Measurements from ENCODE around the gene ZNF487. TPM values are rescaled to one million over a fixed set of nuclear protein-coding genes. Genes with fewer than 3 reads are reported as not detected.

Gene ZNF487
- total and polyA plus RNA-seq, 2 of the 13 experiments (the other 11 are each of a cell fraction or from before 2014, with no cell fraction given), result 7.4 to 8.8 TPM

GRCh38 chr10:43396928-43397624 lies 39.8 kb upstream of the ZNF487 start (continued):
- TF ChIP-seq FOSL1 (CRISPR knock-in tag; IDR thresholded peaks at IDR 0.05; ENCODE audit: borderline replicate concordance), result no peak
- TF ChIP-seq HNRNPH1 (optimal IDR thresholded peaks at IDR 0.05; ENCODE audit: low read depth, low read length), result no peak
- TF ChIP-seq MIER2 (CRISPR knock-in tag; IDR thresholded peaks at IDR 0.05), result peak; percentile 50; the same call in 1 of the 2 replicates
- peak; percentile 95 for TF ChIP-seq ZBTB38 (CRISPR knock-in tag; IDR thresholded peaks at IDR 0.05)
- no peak for TF ChIP-seq RARG (CRISPR knock-in tag; IDR thresholded peaks at IDR 0.05; ENCODE audit: low read depth)
- no peak for TF ChIP-seq ZSCAN22 (CRISPR knock-in tag; IDR thresholded peaks at IDR 0.05)
- TF ChIP-seq ERF (CRISPR knock-in tag; IDR thresholded peaks at IDR 0.05), result peak; percentile 97
- no peak for TF ChIP-seq ZNF484 (CRISPR knock-in tag; IDR thresholded peaks at IDR 0.05; ENCODE audit: borderline replicate concordance, low read depth)
- TF ChIP-seq ZBTB2 (CRISPR knock-in tag; IDR thresholded peaks at IDR 0.05; ENCODE audit: low read depth), result peak; percentile 97
- no peak for TF ChIP-seq EZH2 (conservative IDR thresholded peaks at IDR 0.05; ENCODE audit: low read depth, low read length)
- peak; percentile 90; the same call in 1 of the 2 replicates for TF ChIP-seq LBX2 (CRISPR knock-in tag; IDR thresholded peaks at IDR 0.05; ENCODE audit: borderline replicate concordance)
- peak; percentile 34; the same call in 1 of the 2 replicates for TF ChIP-seq MAZ (IDR thresholded peaks at IDR 0.05; ENCODE audit: borderline replicate concordance, low read depth, low read length)
- peak; percentile 95 for TF ChIP-seq MAZ (CRISPR knock-in tag; IDR thresholded peaks at IDR 0.05; ENCODE audit: low read depth)
- TF ChIP-seq SNAPC5 (CRISPR knock-in tag; IDR thresholded peaks at IDR 0.05; ENCODE audit: borderline replicate concordance), result peak; percentile 69; the same call in 1 of the 2 replicates
- 0 out of 2 replicates have a peak, but pooled peaks have one; percentile 32 for TF ChIP-seq ZNF225 (CRISPR knock-in tag; IDR thresholded peaks at IDR 0.05)
- TF ChIP-seq SP140L (CRISPR knock-in tag; IDR thresholded peaks at IDR 0.05; ENCODE audit: borderline replicate concordance), result peak; percentile 31; the same call in 1 of the 2 replicates
- peak; percentile 65 for TF ChIP-seq JUNB (CRISPR knock-in tag; IDR thresholded peaks at IDR 0.05; ENCODE audit: borderline replicate concordance)
- TF ChIP-seq NFIB (CRISPR knock-in tag; IDR thresholded peaks at IDR 0.05; ENCODE audit: borderline replicate concordance), result 0 out of 2 replicates have a peak, but pooled peaks have one; percentile 65
- TF ChIP-seq ZNF780A (CRISPR knock-in tag; IDR thresholded peaks at IDR 0.05), result no peak
- TF ChIP-seq BCL3 (CRISPR knock-in tag; IDR thresholded peaks at IDR 0.05), result peak; percentile 48
- TF ChIP-seq ZBTB49 (CRISPR knock-in tag; IDR thresholded peaks at IDR 0.05; ENCODE audit: borderline replicate concordance), result 0 out of 2 replicates have a peak, but pooled peaks have one; percentile 32
- no peak for TF ChIP-seq ETS1 (CRISPR knock-in tag; IDR thresholded peaks at IDR 0.05)

Measured in HepG2 (cell line).